OCI-LY1 (cell line): ENCODE data around the gene TEX10.

Source experiments
- EZH2 ChIP-seq: fragments of 200-600 bp; sonication (generic), shearing (Covaris generic); IDR thresholded peaks from 2 replicates; pipeline ENCODE4 v1.8.0; 2017; ENCODE audit warnings: borderline replicate concordance, mixed run types, mild to moderate bottlenecking, antibody characterized with exemption, low read length, moderate library complexity, mixed read lengths
- TF ChIP-seq, protein P1 (sequence below): fragments of 200-600 bp; sonication (generic), shearing (Covaris generic); IDR thresholded peaks from 2 replicates; pipeline ENCODE4 v1.5.1; 2017; ENCODE audit warnings: mild to moderate bottlenecking, antibody characterized with exemption, low read length, moderate library complexity, mixed read lengths

DNA sequence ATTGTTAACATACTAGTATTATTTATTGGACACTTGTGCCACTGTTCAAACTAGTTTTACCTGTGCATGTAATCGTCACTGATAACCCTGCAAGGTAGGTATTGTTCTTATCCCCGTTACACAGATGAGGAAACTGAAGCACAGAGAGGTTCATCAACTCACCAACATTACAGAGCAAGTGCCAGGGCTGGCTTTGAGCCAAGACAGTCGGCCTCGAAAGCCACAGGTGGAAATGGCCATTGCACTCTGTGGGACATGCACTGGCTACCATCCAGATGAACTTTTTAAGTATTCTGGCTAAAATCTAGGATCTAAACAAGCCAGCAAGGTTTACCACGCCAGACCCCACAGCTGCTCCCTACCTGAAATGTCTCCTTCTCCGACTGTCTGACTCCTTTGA is 57.9 kb downstream of the TEX10 start:
- TF ChIP-seq, protein P1, sequence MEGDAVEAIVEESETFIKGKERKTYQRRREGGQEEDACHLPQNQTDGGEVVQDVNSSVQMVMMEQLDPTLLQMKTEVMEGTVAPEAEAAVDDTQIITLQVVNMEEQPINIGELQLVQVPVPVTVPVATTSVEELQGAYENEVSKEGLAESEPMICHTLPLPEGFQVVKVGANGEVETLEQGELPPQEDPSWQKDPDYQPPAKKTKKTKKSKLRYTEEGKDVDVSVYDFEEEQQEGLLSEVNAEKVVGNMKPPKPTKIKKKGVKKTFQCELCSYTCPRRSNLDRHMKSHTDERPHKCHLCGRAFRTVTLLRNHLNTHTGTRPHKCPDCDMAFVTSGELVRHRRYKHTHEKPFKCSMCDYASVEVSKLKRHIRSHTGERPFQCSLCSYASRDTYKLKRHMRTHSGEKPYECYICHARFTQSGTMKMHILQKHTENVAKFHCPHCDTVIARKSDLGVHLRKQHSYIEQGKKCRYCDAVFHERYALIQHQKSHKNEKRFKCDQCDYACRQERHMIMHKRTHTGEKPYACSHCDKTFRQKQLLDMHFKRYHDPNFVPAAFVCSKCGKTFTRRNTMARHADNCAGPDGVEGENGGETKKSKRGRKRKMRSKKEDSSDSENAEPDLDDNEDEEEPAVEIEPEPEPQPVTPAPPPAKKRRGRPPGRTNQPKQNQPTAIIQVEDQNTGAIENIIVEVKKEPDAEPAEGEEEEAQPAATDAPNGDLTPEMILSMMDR: no peak
- TF ChIP-seq EZH2: no peak
